Stomach (tissue), 9 donors: ENCODE results near the gene HOXB3. TPM values are rescaled to one million over a fixed set of nuclear protein-coding genes. Genes with fewer than 3 reads are reported as not detected.

ENCODE experiments used
- DNase-seq, 2 donors: peaks; one replicate each; pipeline versions ENCODE4 v3.0.0 to v3.0.0-alpha.2; 2013 to 2019
- H3K27ac ChIP-seq, 5 donors: fragments of 200-600 bp in 4 of 5; sonication (generic) in 4 of 5; one replicate each; pipeline ENCODE4 v1.5.1; 2013 to 2019; ENCODE audit warnings: mild to moderate bottlenecking in 1 of 5, moderate library complexity in 1 of 5
- H3K27me3 ChIP-seq, 3 donors: fragments of 200-600 bp; sonication (generic); one replicate each; pipeline ENCODE4 v1.5.1; 2017 to 2019; ENCODE audit warnings: mixed run types in 1 of 3
- H3K36me3 ChIP-seq, 4 donors: fragments of 200-600 bp; sonication (generic); 1 replicate in 3 of 4; 2 replicates in 1 of 4; pipeline ENCODE4 v1.5.1; 2016 to 2019
- H3K4me1 ChIP-seq, 4 donors: fragments of 200-600 bp; sonication (generic); one replicate each; pipeline ENCODE4 v1.5.1; 2016 to 2019
- H3K4me3 ChIP-seq, 4 donors: fragments of 200-600 bp; sonication (generic) in 3 of 4; one replicate each; pipeline ENCODE4 v1.5.1; 2016 to 2019; ENCODE audit warnings: mild to moderate bottlenecking in 1 of 4
- H3K9me3 ChIP-seq, 4 donors: fragments of 200-600 bp; sonication (generic); one replicate each; pipeline ENCODE4 v1.5.1; 2016 to 2019
- EP300 ChIP-seq: sonication (generic); formaldehyde crosslinking; IDR thresholded peaks from one replicate; pipeline ENCODE4 v1.6.1; 2017; ENCODE audit warnings: antibody characterized with exemption
- POLR2A ChIP-seq, 4 donors: fragments of 450-650 bp; IDR thresholded peaks; one replicate each; pipeline ENCODE4 v1.6.1; 2016; ENCODE audit warnings: antibody characterized with exemption in 4 of 4, control low read depth in 2 of 4, mild to moderate bottlenecking in 1 of 4, moderate library complexity in 1 of 4
- POLR2AphosphoS5 ChIP-seq, 3 donors: sonication (generic); formaldehyde crosslinking; IDR thresholded peaks; one replicate each; pipeline ENCODE4 v1.6.1; 2016; ENCODE audit warnings: antibody characterized with exemption in 3 of 3
- WGBS, 5 donors: extraction: QIAGEN DNeasy Blood & Tissue Kit in 3 of 5; methylation state at CpG; one replicate each; pipeline versions ENCODE4 v1.1.5 to v1.1.7; 2013 to 2018; 5-methylcytosine and 5-hydroxymethylcytosine counted together
- intact Hi-C: fragments of 100-400 bp; cut with DNase I; formaldehyde crosslinking; loops from one replicate; pipeline ENCODE4 v1.15.1; 2023; ENCODE audit warnings: low total_unique reads
- polyA plus RNA-seq, 3 donors: library from polyadenylated mRNA; stranded (reverse); fragments of 200-250 nt; gene quantifications; one replicate each; pipeline ENCODE4 v1.2.3, GENCODE V29; 2013
- total RNA-seq, 5 donors: library from RNA; depleted of rRNA; stranded (reverse); fragments of >200 nt; gene quantifications; one replicate each; pipeline versions ENCODE4 v1.1.0 to v1.2.3, GENCODE V29; 2014 to 2016
- TF ChIP-seq, protein P1 (sequence below), 7 experiments: fragments of 450-650 bp in 4 of 7; fragments of 200-600 bp in 3 of 7; sonication (generic) in 3 of 7; IDR thresholded peaks; one replicate each; pipeline ENCODE4 v1.5.1; 2016 to 2019; ENCODE audit warnings: antibody characterized with exemption in 7 of 7, control low read depth in 2 of 7, mild to moderate bottlenecking in 1 of 7
- donor health status: healthy with polysubstance abuse.
- donor health status: Bipolar disorder and iron deficiency.
- donor health status: healthy.

HOXB3 gene
- total and polyA plus RNA-seq, 8 donors: 2.8 to 77.6 (median 10.3) TPM

- intact Hi-C loops: loop anchor here (10.0 kb wide), 1 partner anchor 292 kb away; no protein-coding TSS in a partner anchor
- TF ChIP-seq POLR2AphosphoS5 (IDR thresholded peaks at IDR 0.05) (no peak), POLR2A (IDR thresholded peaks at IDR 0.05) (no peak), EP300 (no peak)
- TF ChIP-seq, protein P1, sequence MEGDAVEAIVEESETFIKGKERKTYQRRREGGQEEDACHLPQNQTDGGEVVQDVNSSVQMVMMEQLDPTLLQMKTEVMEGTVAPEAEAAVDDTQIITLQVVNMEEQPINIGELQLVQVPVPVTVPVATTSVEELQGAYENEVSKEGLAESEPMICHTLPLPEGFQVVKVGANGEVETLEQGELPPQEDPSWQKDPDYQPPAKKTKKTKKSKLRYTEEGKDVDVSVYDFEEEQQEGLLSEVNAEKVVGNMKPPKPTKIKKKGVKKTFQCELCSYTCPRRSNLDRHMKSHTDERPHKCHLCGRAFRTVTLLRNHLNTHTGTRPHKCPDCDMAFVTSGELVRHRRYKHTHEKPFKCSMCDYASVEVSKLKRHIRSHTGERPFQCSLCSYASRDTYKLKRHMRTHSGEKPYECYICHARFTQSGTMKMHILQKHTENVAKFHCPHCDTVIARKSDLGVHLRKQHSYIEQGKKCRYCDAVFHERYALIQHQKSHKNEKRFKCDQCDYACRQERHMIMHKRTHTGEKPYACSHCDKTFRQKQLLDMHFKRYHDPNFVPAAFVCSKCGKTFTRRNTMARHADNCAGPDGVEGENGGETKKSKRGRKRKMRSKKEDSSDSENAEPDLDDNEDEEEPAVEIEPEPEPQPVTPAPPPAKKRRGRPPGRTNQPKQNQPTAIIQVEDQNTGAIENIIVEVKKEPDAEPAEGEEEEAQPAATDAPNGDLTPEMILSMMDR (IDR thresholded peaks at IDR 0.05): no peak
- no peaks in the 10 kb centered on the region for H3K9me3 ChIP-seq
- WGBS, 5 donors: 2 to 8% (median 3%) methylated on average over 28 to 50 of the region's 50 CpGs
- peak in 1 of 2 donors; percentile 68 for DNase-seq
- H3K4me1 ChIP-seq: peaks cover 23 to 27% (median 23%) of the 10 kb centered on the region in 4 donors
- H3K27ac ChIP-seq: peak within 1 kb of the TSS in 1 of 5 donors; percentile 23
- peak within 1 kb of the TSS; percentile 32 to 58 (median 40) for H3K4me3 ChIP-seq
- H3K36me3 ChIP-seq: no peaks in the 10 kb centered on the region
- peaks cover 53 to 100% (median 99%) of the 10 kb centered on the region in 3 donors for H3K27me3 ChIP-seq
Measured at GRCh38 chr17:48626245-48627117, 36.4 kb upstream of the HOXB3 start, which contains the start of gene HOXB9. Gene HOXB9, minus strand, starts transcription at chr17:48626358. Its CDS starts 89 bp downstream, at chr17:48626269.

- WGBS, 5 donors: 0 to 2% (median 1%) methylated on average over 43 to 69 of the region's 69 CpGs
- intact Hi-C loops: loop anchor here (10.0 kb wide), 1 partner anchor 291 kb away; no protein-coding TSS in a partner anchor
- H3K36me3 ChIP-seq: no peaks in the 10 kb centered on the region
- H3K27me3 ChIP-seq: peaks cover 45 to 100% (median 99%) of the 10 kb centered on the region in 3 donors
- peak overlapping the region in 1 of 5 donors; percentile 23 for H3K27ac ChIP-seq
- TF ChIP-seq POLR2AphosphoS5 (IDR thresholded peaks at IDR 0.05): no peak
- no peak for TF ChIP-seq EP300
- TF ChIP-seq, protein P1 (IDR thresholded peaks at IDR 0.05): no peak
- no peak for TF ChIP-seq POLR2A (IDR thresholded peaks at IDR 0.05)
- no peaks in the 10 kb centered on the region for H3K9me3 ChIP-seq
- peak; percentile 46 to 71 for DNase-seq
- H3K4me1 ChIP-seq: peaks cover 23 to 27% (median 23%) of the 10 kb centered on the region in 4 donors
- peak overlapping the region; percentile 32 to 58 (median 40) for H3K4me3 ChIP-seq
Measured at GRCh38 chr17:48625495-48626244, 35.6 kb upstream of the HOXB3 start.

- WGBS, 5 donors: 2 to 7% (median 3%) methylated on average over 41 to 66 of the region's 66 CpGs
- Histone ChIP-seq H3K4me3 (peak overlapping the region; percentile 32 to 58 (median 40)), H3K27ac (peak overlapping the region in 1 of 5 donors; percentile 23), H3K9me3 (no peaks in the 10 kb centered on the region), H3K4me1 (peaks cover 23 to 27% (median 23%) of the 10 kb centered on the region in 4 donors), H3K27me3 (peaks cover 44 to 100% (median 99%) of the 10 kb centered on the region in 3 donors), H3K36me3 (no peaks in the 10 kb centered on the region)
- intact Hi-C loops: loop anchor here (10.0 kb wide), 1 partner anchor 290 kb away; no protein-coding TSS in a partner anchor
- no peak for DNase-seq
- TF ChIP-seq POLR2AphosphoS5 (IDR thresholded peaks at IDR 0.05) (no peak), EP300 (no peak), POLR2A (IDR thresholded peaks at IDR 0.05) (no peak)
- TF ChIP-seq, protein P1 (IDR thresholded peaks at IDR 0.05): no peak
Measured at GRCh38 chr17:48624544-48625494, 34.8 kb upstream of the HOXB3 start.
